GM18867 (cell line): ENCODE data around the gene SLBP.
"Not testable (repeated sequence)": the region's sequence is repeated elsewhere in the genome, so short reads cannot be mapped to it uniquely, and the experiment has no call there.

Experiments used
- ATAC-seq: cut with Tn5 transposase; IDR thresholded peaks from one replicate; pipeline ENCODE4 v1.9.1; 2021; ENCODE audit warnings: mild to moderate bottlenecking, moderate library complexity; ENCODE audit not compliant: unreplicated experiment

The SLBP gene

DNA sequence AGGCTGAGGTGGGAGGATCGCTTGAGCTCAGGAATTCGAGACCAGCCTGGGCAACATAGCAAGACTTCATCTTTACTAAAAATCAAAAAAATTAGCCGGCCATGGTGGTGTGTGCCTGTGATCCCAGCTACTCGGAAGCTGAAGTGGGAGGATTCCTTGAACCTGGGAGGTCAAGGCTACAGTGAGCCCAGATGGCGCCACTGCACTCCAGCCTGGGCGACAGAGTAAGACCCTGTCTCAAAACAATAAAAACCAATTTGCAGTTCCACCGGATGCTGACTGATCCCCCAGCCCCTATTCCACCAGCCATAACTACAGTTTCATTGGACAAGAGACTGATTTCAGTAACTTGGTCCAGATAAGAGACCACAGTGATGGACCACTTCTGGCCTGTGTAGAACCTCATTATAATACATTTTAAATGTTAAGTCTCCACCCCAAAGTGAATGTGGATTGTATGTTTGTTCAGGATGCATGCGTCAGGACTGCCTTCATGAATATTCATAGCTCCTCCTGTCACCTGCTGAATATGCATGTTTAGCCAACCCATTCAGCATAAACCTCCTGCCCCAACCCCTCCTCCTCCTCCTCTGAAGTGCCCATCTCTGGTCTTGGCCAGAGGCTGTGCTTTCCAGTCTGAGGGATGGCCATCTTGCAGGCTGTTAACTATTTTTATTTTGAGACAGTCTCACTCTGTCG lies 2.3 kb upstream of the SLBP start:
- no peak for ATAC-seq

DNA sequence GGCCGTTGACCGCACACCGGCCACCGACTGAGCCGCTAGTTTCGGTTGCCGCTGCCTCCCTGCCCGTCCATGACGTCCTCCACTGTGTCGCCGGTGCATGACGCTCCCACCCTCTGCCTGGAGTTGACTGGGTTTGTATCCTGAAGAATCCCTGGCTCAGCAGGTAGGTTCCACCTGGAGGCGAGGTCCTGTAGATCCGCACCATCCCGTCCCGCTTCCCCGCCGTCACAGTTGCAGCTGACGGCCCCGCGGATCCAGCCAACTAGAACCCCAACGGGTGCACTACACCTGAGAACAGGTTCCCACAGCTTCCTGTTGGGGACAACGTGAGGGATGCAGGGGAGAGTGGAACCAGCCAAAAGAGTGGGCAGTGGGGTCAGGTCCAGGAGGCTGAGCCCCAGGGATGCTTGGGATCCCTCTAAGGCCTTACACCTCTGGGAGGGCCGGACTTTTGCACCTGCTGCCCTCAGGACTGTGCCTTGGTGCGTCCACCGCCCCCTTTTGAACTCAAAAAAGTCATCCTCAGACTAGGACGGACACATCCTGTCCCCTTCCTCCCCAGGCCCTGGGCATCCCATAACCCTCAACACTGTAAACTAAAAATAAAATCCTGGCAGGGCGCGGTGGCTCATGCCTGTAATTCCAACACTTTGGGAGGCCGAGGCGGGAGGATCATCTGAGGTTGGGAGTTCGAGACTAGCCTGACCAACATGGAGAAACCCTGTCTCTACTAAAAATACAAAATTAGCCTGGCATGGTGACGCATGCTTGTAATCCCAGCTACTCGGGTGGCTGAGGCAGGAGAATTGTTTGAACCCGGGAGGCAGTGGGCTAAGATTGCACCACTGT lies 1.1 kb upstream of the SLBP start:
- ATAC-seq: no peak

DNA sequence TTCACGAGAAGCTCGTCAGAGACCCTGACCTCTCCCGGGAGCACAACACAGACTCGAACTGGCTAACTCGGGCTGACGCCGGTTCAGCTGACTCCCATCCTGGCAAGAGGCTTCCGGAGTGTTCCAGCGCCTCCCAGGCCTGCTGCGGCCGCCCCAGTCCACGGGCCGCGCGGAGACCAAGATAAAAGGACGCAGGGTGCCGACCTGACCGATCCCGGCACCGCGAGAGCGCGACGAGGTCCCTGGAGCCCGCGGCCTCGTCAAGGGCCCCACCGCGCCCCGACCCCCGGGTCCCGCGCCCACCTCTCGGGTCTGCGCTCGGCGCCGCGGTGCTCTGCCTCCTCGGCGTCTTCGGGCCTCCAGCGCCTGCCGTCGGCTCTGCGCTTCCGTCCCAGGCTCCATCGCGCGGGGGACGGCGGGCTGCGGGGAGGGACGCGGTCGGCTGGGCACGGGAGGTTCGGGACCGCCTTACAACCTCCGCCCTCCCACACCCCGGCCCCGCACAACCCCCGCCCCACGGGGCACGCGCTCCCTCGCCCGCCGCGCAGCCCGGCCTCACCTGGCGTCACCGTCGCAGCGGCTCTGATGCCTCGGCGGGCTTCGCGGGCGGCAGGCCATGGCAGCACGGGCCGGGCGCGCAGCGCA lies 426 bp downstream of the SLBP start:
- peak; percentile 24 for ATAC-seq

DNA sequence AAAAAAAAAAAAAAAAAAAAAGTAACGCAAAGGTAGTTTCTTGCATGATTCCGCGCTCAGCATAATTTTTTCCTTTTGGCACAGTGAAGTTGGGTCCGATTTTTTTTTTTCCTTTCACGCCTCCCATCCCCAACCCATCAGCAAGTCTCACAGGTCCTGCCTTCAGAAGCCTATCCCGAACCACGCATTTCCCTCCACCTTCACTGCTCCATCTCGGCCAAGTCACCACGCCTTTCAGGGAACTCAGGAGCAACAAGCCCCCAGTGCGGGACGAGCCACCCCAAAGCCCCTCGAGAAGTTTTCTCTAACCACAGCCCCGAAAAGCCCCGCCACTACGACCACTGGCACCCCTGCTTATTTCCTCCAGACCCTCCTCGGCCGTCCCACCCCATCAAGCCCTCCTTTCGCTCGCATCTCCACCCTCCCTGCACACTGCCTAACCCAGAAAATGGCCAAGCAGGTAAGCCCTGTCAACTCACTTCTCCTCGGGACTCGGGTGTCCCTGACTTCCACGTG lies 1.0 kb downstream of the SLBP start:
- ATAC-seq: no peak

DNA sequence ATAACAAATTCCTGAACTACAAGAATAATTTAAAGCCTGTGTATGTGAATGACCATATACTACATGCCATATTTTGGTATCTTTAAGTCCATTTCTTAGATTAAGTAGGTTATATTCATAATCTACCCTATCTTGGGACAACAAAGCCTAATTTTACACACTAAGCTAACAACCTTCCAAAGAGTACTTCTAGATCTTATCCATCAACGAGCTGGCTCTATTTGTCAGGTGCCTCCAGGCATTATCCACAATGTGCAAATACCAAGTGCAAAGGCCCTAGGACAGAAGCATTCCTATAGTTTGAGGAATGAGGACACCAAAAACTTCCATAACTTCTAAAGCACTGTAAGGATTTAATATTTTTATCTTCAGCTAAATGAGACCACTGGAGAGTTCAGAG lies 3.5 kb downstream of the SLBP start:
- no peak for ATAC-seq

DNA sequence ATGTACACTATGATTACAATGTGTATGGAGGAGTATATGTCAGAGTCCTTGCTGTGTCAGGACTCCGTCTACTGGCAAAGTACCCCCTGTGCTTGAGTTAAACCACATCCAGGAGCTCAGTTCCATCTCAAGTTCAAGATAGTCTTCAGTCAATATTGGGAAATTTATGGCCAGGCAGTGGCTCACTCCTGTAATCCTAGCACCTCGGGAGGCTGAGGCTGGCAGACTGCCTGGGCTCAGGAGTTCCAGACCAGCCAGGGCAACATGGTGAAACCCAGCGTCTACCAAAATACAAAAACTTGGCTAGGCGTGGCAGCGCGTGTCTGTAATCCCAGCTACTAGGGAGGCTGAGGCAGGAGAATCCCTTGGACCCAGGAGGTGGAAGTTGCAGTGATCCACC lies 5.8 kb downstream of the SLBP start:
- no peak for ATAC-seq

DNA sequence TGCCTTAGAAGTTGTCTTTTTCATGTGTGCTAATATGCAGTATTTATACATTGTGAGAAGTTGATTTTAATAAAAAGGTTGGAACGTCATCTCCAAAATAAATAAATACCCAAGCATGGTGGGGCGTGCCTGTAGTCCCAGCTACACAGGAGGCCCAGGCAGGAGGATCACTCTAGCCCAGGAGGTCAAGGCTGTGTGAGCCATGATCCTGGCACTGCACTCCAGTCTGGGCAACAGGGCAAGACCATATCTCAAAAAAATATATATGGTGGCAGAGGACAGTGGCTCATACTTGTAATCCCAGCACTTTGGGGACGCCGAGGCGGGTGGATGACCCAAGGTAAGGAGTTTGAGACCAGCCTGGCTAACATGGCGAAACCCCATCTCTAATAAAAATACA lies 6.4 kb downstream of the SLBP start:
- ATAC-seq: no peak

DNA sequence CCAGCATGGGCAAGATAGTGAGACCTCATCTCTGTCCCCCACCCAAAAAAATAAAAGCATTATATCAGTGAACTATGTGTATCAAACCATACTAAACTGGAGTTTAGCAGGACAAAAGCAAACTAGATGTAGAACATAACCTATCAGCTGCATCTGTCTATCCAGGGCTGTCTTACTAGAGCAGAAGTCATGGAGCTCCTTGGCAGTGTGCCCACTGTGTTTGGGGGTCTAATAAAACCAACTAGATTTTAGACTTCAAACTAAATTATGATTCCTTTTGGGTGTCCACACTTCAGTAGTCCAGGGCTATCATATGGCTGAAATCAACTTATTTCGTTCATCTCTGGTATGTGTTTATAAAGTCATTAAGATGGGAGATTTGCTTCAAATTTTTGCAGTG lies 8.3 kb downstream of the SLBP start:
- no peak for ATAC-seq

DNA sequence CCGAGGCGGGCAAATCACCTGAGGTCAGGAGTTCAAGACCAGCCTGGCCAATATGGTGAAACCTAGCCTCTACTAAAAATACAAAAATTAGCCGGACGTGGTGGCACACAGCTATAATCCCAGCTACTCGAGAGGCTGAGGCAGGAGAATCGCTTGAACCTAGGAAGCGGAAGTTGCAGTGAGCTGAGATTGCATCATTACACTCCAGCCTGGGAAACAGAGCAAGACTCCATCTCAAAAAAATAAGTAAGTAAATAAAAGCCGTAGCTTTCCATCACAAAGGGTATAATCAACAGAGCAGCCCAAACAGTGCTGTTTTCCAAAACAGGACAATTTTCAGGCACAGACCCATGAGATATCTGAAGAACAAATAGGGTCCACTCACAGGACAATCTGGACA lies 10.4 kb downstream of the SLBP start:
- ATAC-seq: not testable (repeated sequence)

DNA sequence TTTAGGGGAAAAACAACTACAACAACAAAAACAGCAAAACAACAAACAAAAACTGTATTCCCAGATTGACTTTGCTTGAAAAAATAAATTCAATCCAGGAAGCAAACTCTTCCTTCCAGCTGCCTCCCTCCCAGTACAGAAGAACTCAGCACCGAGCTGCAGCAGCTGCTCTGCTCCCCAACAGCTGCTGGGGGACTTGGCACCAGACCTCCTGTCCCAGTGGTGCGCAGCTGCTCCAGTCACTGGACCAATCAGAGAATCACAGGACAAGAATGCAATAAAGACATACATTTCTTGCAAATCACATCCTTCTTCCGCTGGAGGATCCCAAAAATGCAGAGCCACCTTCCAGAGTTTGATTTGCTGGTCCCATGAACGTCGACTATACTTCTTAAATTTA lies 16.2 kb downstream of the SLBP start:
- no peak for ATAC-seq

DNA sequence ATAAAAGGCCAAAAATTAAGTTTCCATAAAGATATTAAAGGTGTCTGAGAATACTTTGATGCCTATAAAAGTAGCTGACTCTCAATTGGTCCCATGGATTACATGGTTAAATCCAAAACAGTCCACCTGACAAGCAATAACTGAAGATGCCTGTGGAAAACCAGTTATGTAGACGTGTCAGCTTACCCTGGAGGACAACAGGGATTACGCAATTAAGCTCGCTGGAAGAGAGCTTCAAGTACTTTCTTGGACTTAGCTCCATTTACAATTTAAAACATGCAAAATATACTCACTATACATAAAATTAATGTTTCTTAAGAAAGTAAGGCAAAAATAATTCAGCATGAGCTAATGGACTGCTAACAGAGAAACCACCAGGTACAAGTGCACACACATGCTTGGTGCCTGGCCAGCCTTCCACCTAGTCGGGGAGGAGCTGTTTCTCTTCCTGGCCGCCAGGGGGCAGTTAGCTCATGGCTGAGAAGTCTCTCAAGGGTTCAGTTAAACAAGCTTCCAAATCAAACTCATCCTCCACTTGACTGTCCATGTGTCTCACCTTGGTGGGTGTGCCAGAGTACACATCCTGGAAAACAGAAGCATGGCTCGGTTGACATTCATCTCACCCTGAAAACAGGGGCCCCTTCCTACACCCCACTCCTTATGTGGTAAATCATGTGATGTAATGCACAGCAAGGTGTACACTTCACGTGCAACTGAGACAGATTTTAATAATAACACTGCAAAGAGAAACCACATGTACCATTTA lies 18.8 kb downstream of the SLBP start:
- ATAC-seq: peak; percentile 89

DNA sequence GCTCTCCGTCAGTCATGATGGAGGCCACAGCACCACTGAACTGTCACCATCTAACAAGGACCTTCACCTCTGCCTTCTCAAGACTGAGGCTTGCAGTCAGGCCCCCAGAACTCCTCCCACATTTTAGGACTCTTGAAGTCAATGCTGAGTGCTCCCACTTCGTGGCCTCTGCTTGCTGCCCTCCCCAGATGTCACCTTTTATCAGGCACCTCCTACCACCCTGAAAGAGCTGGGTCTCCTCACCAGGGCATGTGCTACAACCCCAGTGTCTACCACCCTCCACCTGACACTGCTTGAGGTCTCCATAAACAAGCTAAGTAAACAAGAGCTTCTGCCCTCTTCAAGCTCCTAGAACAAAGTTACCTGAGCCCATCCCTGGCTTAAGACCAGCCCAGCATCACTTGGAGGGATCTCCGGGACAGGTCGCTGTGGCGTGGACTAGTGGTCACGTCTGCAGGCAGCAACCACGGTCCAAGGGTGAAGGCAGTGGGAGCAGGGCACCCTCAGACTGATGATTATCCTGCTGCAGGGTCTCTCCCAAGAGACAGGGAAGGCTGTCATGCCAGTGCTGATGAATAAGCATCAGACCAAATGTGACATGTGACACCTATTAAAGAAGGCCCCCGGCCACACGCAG lies 20.3 kb downstream of the SLBP start:
- ATAC-seq: no peak

DNA sequence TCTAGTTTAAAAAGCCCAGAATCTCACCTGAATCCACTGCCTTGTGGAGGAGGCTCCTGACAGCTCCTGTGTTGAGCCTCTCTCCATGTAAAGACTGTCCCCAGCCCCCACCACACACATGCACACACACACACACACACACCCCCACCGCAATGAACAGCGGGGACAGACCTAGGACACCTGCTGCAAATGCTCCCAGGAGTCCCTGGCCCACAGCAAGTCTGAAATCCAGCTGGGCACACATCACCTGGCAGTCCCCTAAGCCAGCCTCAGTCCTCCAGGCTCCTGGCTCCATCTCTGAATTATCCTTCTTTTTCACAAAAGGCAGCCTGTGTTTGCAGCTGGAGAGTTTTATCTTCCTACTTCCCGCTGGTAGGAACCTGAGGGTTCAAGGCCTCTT lies 21.4 kb downstream of the SLBP start:
- no peak for ATAC-seq

DNA sequence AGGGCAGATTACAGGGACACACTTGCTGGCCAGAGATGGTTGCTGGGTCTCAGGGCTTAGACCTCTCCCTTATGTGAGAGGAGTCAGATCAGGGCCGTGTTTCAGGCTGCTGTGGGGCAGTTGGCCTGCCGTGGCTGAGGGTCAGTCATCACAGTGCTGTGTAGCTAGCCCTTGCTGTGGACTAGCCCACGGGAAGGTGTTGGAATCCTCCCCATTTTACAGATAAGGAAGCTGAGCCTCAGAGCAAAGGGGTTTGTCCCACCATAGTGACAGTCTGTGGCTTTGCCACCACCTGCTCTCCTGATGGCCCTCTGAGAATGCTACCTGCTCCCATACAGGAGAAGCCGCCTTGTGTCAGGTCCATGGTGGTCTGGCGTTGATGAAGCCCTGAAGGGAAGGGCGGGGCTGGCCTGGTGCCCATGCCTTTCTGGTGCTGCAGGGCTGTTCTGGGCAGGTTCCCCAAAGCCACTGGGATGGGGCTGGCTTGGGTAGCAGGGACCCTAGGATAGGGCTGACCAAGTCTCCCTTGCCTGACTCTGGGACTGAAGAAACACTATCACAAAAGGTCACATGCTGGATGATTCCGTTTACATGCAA lies 25.6 kb downstream of the SLBP start:
- ATAC-seq: no peak

DNA sequence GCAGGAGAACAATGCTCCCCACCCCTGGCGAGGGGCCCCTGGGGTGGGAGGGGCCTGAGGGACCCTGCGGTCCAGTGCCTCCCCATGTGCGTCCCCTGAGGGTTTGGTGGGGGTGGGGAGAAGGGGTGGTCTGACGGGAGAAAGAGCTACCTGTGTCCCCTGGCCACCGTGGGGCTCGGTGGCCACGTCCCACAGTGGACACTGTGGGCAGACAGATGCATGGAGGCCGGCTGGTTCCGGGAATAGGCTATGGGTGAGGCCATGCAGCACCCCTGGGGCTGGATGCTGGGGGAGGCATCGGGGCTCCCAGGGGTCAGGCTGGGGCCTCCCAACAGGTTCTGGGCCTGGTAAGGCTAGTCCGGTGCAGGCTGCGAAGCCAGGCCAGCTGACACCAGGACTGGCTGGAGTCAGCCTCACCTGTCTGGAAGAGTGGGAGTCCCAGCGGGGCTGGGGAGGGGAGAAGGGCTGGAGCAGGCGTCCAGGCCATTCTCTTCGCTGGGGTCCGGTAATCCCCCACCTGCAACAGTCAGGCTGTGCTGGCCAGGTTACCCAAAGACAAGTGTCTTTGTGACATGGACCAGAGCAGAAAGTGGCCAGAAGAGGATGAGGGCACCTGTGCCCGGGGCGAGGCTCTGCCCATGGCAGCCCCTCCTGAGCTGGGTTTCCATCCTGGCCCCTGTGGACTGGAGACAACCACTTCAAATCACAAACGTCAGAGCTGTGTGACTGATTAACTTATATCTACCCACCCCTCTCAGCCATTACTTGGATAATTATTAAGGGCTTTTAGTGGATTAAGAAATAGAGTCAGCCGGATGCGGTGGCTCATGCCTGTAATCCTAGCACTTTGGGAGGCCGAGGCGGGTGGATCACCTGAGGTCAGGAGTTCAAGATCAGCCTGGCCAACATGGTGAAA lies 26.6 kb downstream of the SLBP start:
- ATAC-seq: no peak

DNA sequence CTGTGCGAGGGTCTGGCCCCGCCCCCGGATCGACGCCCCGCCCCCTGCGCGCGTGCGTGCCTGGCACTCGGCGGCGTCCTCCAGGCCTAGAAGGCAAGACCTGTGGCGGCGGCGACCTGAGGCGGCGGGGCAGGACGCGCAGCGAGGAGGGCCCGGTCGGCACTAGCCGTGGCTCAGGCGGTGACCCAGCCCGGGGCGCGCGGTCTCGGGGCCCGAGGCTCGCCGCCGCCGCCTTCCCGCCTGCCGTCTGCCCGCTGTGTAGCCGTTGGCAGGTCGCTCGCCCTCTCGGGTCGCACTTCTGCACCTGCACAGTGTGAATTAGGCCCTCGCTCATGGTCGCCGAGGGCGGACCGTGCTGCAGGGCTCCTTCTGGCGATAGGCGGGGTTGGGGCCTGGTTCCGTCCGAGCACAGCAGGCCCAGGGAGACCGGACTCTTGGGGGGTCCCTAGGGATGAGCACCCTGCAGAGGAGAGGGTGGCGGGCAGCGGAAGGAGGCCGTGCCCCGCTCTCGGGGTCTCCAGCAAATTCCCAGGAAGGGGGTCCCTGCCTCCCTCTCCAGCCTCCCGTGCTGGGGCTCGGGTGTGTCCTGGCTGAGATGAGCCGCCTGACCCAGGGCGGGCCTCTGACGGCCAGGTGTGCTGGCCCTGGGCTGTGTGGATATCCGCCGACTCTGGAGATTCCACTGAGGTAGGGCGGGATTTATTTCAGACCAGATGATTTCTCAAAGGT lies 27.4 kb downstream of the SLBP start:
- ATAC-seq: no peak

DNA sequence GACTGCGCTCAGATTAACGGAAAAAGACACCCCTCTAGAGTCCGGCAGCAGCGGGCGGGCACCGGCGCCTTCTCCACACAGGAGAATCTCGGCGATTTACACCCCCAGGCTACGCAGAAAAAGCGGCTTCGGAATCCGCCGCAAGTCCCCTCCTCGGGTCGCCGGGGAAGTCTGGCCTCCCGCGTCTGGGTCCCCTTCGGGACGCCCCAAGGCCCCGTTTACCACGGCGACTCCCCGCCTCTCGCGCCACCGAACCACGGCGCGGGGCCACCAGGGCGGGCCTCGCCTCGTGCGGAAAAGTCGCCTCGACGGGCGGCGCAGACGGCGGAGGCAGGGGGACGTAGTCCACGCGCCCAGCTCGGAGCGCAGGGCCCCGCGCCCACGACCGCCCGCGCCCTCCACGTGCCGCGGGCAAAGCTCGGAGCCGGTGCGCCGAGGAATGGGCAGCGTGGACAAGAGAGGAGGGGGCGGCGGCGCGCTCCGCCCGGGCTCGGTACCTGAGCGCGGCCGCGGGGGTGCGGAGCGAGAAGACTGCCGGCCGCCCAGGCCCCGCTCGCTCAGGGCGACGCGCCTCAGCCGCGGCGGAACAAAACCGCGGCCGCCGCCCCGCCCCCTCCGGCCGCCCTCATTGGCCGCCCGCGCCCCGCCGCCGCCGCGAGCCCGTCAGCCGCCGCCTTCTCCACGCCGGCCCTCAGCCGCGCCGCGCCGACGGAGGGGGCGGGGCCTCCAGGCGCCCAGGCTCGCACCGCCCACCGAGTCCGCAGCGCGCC lies 28.2 kb downstream of the SLBP start, which contains the start of gene FAM53A:
Gene FAM53A (minus strand): TSS at position 578 of the 770 bp plus-strand sequence. CDS start 15,572 bp downstream, outside the sequence.
- ATAC-seq: peak; percentile 88
